ENCODE measurements around the gene MAPKAPK3.
A peak's percentile ranks its signal among the peaks of the same experiment; 100 is the strongest.

MAPKAPK3 gene

GRCh38 chr3:50627407-50628051 lies 10.6 kb downstream of the MAPKAPK3 start:
- DNase-seq = peak; percentile 79 to 93 (median 85)

- DNase-seq = peak in 2 of 4 experiments; percentile 37 to 40
Measured at GRCh38 chr3:50628601-50629000, 11.7 kb downstream of the MAPKAPK3 start.

- no peak for DNase-seq
Measured at GRCh38 chr3:50630394-50630793, 13.4 kb downstream of the MAPKAPK3 start.

GRCh38 chr3:50630877-50631276 lies 13.9 kb downstream of the MAPKAPK3 start:
- DNase-seq = no peak

- peak; percentile 71 to 86 (median 80) for DNase-seq
Measured at GRCh38 chr3:50632450-50632849, 15.5 kb downstream of the MAPKAPK3 start.

GRCh38 chr3:50633230-50633790 lies 16.4 kb downstream of the MAPKAPK3 start:
- DNase-seq = peak; percentile 31 to 76 (median 70)

- DNase-seq = no peak
Measured at GRCh38 chr3:50635066-50635465, 18.1 kb downstream of the MAPKAPK3 start.

- no peak for DNase-seq
Measured at GRCh38 chr3:50637011-50637410, 20.1 kb downstream of the MAPKAPK3 start.

- no peak for DNase-seq
Measured at GRCh38 chr3:50637945-50638344, 21.0 kb downstream of the MAPKAPK3 start.

- peak; percentile 55 to 75 (median 69) for DNase-seq
Measured at GRCh38 chr3:50639055-50639494, 22.1 kb downstream of the MAPKAPK3 start.

- no peak for DNase-seq
Measured at GRCh38 chr3:50642382-50642781, 25.4 kb downstream of the MAPKAPK3 start.

- peak in 3 of 4 experiments; percentile 30 to 47 (median 33) for DNase-seq
Measured at GRCh38 chr3:50644561-50644960, 27.6 kb downstream of the MAPKAPK3 start.

- no peak for DNase-seq
Measured at GRCh38 chr3:50645378-50645777, 28.4 kb downstream of the MAPKAPK3 start.

GRCh38 chr3:50648313-50648712 lies 31.4 kb downstream of the MAPKAPK3 start:
- DNase-seq = no peak

GRCh38 chr3:50648944-50649343 lies 32.0 kb downstream of the MAPKAPK3 start:
- no peak for DNase-seq

GRCh38 chr3:50649451-50649931 lies 32.5 kb downstream of the MAPKAPK3 start:
- DNase-seq = no peak

- no peak for DNase-seq
Measured at GRCh38 chr3:50650018-50650417, 33.1 kb downstream of the MAPKAPK3 start.

- no peak for DNase-seq
Measured at GRCh38 chr3:50651445-50651844, 34.5 kb downstream of the MAPKAPK3 start.

- DNase-seq = no peak
Measured at GRCh38 chr3:50651920-50652529, 35.1 kb downstream of the MAPKAPK3 start.

GRCh38 chr3:50652709-50653108 lies 35.8 kb downstream of the MAPKAPK3 start:
- peak in 3 of 4 experiments; percentile 46 to 59 (median 50) for DNase-seq

- DNase-seq = peak in 3 of 4 experiments; percentile 52 to 53 (median 52)
Measured at GRCh38 chr3:50653937-50654595, 37.1 kb downstream of the MAPKAPK3 start.

- peak; percentile 56 to 84 (median 72) for DNase-seq
Measured at GRCh38 chr3:50655009-50655830, 38.3 kb downstream of the MAPKAPK3 start.
